ENCODE results near the gene SCG5. TPM values are rescaled to one million over a fixed set of nuclear protein-coding genes. Genes with fewer than 3 reads are reported as not detected.

SCG5 gene
- total and polyA plus RNA-seq, 2 of the 13 experiments (the other 11 are each of a cell fraction or from before 2014, with no cell fraction given) = 2.3 to 3.5 TPM

- TF ChIP-seq DRAP1 (CRISPR knock-in tag; IDR thresholded peaks at IDR 0.05) (0 out of 2 replicates have a peak, but pooled peaks have one; percentile 6), ZNF510 (CRISPR knock-in tag; IDR thresholded peaks at IDR 0.05; ENCODE audit: low read depth) (no peak), TGIF2 (CRISPR knock-in tag; IDR thresholded peaks at IDR 0.05) (no peak), ZNF446 (CRISPR knock-in tag; IDR thresholded peaks at IDR 0.05) (no peak), ZNF468 (CRISPR knock-in tag; IDR thresholded peaks at IDR 0.05) (no peak), ZNF780A (CRISPR knock-in tag; IDR thresholded peaks at IDR 0.05) (no peak), ZNF788 (CRISPR knock-in tag; IDR thresholded peaks at IDR 0.05; ENCODE audit: borderline replicate concordance) (no peak), RAD21 (CRISPR knock-in tag; IDR thresholded peaks at IDR 0.05) (no peak), ZBED4 (CRISPR knock-in tag; IDR thresholded peaks at IDR 0.05; ENCODE audit: borderline replicate concordance) (no peak), ZNF280D (CRISPR knock-in tag; IDR thresholded peaks at IDR 0.05) (peak; percentile 42; the same call in 1 of the 2 replicates), HNF1B (CRISPR knock-in tag; IDR thresholded peaks at IDR 0.05) (peak; percentile 64), ZNF841 (CRISPR knock-in tag; IDR thresholded peaks at IDR 0.05; ENCODE audit: borderline replicate concordance) (no peak), ZNF205 (CRISPR knock-in tag; IDR thresholded peaks at IDR 0.05) (no peak), ZNF839 (CRISPR knock-in tag; IDR thresholded peaks at IDR 0.05; ENCODE audit: borderline replicate concordance) (no peak), SYNCRIP (IDR thresholded peaks at IDR 0.05; ENCODE audit: insufficient read depth, low read depth, low read length) (no peak), POLR2AphosphoS2 (IDR thresholded peaks at IDR 0.05; ENCODE audit: low read depth, low read length) (no peak), NFKB2 (CRISPR knock-in tag; IDR thresholded peaks at IDR 0.05; ENCODE audit: borderline replicate concordance) (no peak)
- TF ChIP-seq, protein P1, sequence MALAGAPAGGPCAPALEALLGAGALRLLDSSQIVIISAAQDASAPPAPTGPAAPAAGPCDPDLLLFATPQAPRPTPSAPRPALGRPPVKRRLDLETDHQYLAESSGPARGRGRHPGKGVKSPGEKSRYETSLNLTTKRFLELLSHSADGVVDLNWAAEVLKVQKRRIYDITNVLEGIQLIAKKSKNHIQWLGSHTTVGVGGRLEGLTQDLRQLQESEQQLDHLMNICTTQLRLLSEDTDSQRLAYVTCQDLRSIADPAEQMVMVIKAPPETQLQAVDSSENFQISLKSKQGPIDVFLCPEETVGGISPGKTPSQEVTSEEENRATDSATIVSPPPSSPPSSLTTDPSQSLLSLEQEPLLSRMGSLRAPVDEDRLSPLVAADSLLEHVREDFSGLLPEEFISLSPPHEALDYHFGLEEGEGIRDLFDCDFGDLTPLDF (CRISPR knock-in tag; IDR thresholded peaks at IDR 0.05) = no peak
Measured at GRCh38 chr15:32677238-32677750, 35.8 kb downstream of the SCG5 start (continued).
